ENCODE measurements around the gene ZNF473. TPM values are rescaled to one million over a fixed set of nuclear protein-coding genes. Genes with fewer than 3 reads are reported as not detected.

ZNF473 gene
- total RNA-seq, 2 experiments from 2014 or later: 2.6 to 2.8 TPM

DNA sequence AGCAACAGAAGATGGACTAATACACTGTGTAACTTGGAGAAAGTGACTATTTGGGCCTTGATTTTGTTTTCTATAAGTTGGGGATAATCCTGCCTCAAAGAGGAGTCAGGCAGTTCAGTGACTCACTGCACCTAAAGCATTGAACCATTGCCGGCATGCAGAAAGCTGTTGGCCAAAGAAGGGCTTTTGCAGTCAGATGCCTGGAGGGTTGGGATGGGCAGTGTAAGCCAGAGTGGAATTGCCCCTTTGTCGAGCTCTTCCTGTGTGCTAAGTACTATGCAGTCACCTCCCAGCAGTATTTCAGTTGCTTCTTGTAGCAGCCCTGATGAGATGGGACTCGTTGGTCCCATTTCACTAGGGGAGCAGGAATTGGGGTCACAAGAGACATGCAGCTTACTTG, 11.1 kb downstream of the ZNF473 start:
- peaks cover 79% of the 10 kb centered on the region for H3K36me3 Mint-ChIP-seq (ENCODE audit: low read depth)
- POLR2A ChIA-PET: no interaction called here
- Histone ChIP-seq H3K4me1 (ENCODE audit: insufficient read depth, low read length) (no peaks in the 10 kb centered on the region), H3K9me3 (ENCODE audit: control insufficient read depth in 1 of 2, insufficient read depth in 1 of 2, low read length in 2 of 2) (no peaks in the 10 kb centered on the region), H3K27ac (ENCODE audit: low read depth in 1 of 2, low read length in 2 of 2) (no peak overlapping the region), H3K27me3 (ENCODE audit: control insufficient read depth in 1 of 2, insufficient read depth in 2 of 2, low read length in 2 of 2) (no peaks in the 10 kb centered on the region), H3K4me3 (ENCODE audit: low read length) (no peak overlapping the region), H3K36me3 (ENCODE audit: insufficient read depth, low read length) (peaks cover 76% of the 10 kb centered on the region)
- H3K9me3 Mint-ChIP-seq: no peaks in the 10 kb centered on the region
- CTCF ChIA-PET: no interaction called here
- H3K4me1 Mint-ChIP-seq (ENCODE audit: low read depth): peaks cover 6% of the 10 kb centered on the region
- ATAC-seq (ENCODE audit: poor library complexity): no peak
- H3K4me3 Mint-ChIP-seq: no peak overlapping the region
- TF ChIP-seq, protein P1, sequence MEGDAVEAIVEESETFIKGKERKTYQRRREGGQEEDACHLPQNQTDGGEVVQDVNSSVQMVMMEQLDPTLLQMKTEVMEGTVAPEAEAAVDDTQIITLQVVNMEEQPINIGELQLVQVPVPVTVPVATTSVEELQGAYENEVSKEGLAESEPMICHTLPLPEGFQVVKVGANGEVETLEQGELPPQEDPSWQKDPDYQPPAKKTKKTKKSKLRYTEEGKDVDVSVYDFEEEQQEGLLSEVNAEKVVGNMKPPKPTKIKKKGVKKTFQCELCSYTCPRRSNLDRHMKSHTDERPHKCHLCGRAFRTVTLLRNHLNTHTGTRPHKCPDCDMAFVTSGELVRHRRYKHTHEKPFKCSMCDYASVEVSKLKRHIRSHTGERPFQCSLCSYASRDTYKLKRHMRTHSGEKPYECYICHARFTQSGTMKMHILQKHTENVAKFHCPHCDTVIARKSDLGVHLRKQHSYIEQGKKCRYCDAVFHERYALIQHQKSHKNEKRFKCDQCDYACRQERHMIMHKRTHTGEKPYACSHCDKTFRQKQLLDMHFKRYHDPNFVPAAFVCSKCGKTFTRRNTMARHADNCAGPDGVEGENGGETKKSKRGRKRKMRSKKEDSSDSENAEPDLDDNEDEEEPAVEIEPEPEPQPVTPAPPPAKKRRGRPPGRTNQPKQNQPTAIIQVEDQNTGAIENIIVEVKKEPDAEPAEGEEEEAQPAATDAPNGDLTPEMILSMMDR (IDR thresholded peaks at IDR 0.05): no peak
- intact Hi-C loops (cut with DNase I, micrococcal nuclease): no loop called here
- DNase-seq: no peak
- H3K27ac Mint-ChIP-seq: no peak overlapping the region
- no peaks in the 10 kb centered on the region for H3K27me3 Mint-ChIP-seq

DNA sequence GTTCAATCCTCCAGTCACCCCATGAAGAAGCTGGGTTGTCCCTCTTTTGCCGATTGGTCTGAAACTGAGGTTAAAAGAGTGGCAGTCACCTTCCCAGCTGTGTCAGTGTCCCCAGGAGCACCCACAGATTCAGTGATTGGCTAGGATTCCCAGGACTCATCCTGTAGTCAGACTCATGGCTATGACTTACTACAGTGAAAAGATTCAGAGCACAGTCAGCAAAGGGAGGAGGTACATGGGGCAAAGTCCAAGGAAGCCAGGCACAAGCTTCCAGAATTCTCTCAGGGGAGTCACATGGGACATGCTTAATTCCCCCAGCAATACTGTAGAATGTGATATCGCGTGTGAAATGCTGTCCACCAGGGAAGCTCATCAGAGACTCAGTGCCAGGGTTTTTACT, 14.2 kb downstream of the ZNF473 start:
- Histone ChIP-seq H3K36me3 (ENCODE audit: insufficient read depth, low read length) (peaks cover 78% of the 10 kb centered on the region), H3K9me3 (ENCODE audit: control insufficient read depth in 1 of 2, insufficient read depth in 1 of 2, low read length in 2 of 2) (peaks cover 0 to 11% of the 10 kb centered on the region in 2 experiments), H3K27ac (ENCODE audit: low read depth in 1 of 2, low read length in 2 of 2) (no peak overlapping the region), H3K27me3 (ENCODE audit: control insufficient read depth in 1 of 2, insufficient read depth in 2 of 2, low read length in 2 of 2) (no peaks in the 10 kb centered on the region), H3K4me3 (ENCODE audit: low read length) (no peak overlapping the region), H3K4me1 (ENCODE audit: insufficient read depth, low read length) (no peaks in the 10 kb centered on the region)
- Mint-ChIP-seq H3K4me1 (ENCODE audit: low read depth) (no peaks in the 10 kb centered on the region), H3K27ac (no peak overlapping the region), H3K9me3 (peaks cover 8% of the 10 kb centered on the region), H3K4me3 (no peak overlapping the region), H3K27me3 (no peaks in the 10 kb centered on the region), H3K36me3 (ENCODE audit: low read depth) (peaks cover 77% of the 10 kb centered on the region)
- no peak for ATAC-seq (ENCODE audit: poor library complexity)
- TF ChIP-seq, protein P1 (IDR thresholded peaks at IDR 0.05): no peak
- intact Hi-C loops (cut with DNase I, micrococcal nuclease): no loop called here
- ChIA-PET POLR2A (no interaction called here), CTCF (no interaction called here)
- no peak for DNase-seq

DNA sequence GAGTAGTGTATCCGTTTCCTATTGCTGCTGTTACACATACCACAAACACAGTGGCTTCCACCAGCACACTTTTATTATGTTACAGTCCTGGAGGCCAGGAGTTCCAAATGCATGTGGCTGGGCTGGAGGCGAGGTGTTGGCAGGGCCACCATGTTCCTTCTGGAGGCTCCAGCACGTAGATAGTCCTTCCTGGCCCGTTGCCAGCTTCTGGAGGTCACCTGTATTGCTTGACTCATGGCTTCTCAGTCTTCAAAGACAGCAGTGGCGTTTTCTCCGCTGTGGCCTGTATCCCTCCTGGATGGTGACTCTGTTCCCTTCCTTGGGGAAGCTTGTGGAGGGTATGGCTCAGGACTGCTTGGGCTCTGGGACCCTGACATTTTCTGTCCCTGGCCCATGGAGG, 15.2 kb downstream of the ZNF473 start:
- intact Hi-C loops (cut with DNase I, micrococcal nuclease): no loop called here
- ATAC-seq (ENCODE audit: poor library complexity) (no peak), DNase-seq (no peak)
- Mint-ChIP-seq H3K27ac (no peak overlapping the region), H3K4me3 (no peak overlapping the region), H3K27me3 (no peaks in the 10 kb centered on the region), H3K36me3 (ENCODE audit: low read depth) (peaks cover 78% of the 10 kb centered on the region), H3K4me1 (ENCODE audit: low read depth) (no peaks in the 10 kb centered on the region), H3K9me3 (peaks cover 8% of the 10 kb centered on the region)
- peaks cover 85% of the 10 kb centered on the region for H3K36me3 ChIP-seq (ENCODE audit: insufficient read depth, low read length)
- no peak overlapping the region for H3K4me3 ChIP-seq (ENCODE audit: low read length)
- H3K27me3 ChIP-seq (ENCODE audit: control insufficient read depth in 1 of 2, insufficient read depth in 2 of 2, low read length in 2 of 2): no peaks in the 10 kb centered on the region
- no peak overlapping the region for H3K27ac ChIP-seq (ENCODE audit: low read depth in 1 of 2, low read length in 2 of 2)
- H3K9me3 ChIP-seq (ENCODE audit: control insufficient read depth in 1 of 2, insufficient read depth in 1 of 2, low read length in 2 of 2): peaks cover 5 to 21% of the 10 kb centered on the region in 2 experiments
- TF ChIP-seq, protein P1 (IDR thresholded peaks at IDR 0.05): no peak
- no peaks in the 10 kb centered on the region for H3K4me1 ChIP-seq (ENCODE audit: insufficient read depth, low read length)
- ChIA-PET CTCF (no interaction called here), POLR2A (no interaction called here)

Measured in CD4-positive, alpha-beta T cell (primary cell).